ENCODE results near the gene DYNLT4. TPM values are rescaled to one million over a fixed set of nuclear protein-coding genes. Genes with fewer than 3 reads are reported as not detected.

The DYNLT4 gene
- total and polyA plus RNA-seq, 2 donors (not counting 3 experiments of a cell fraction or from before 2014, with no cell fraction given): 0.46 to 0.62 TPM

DNA sequence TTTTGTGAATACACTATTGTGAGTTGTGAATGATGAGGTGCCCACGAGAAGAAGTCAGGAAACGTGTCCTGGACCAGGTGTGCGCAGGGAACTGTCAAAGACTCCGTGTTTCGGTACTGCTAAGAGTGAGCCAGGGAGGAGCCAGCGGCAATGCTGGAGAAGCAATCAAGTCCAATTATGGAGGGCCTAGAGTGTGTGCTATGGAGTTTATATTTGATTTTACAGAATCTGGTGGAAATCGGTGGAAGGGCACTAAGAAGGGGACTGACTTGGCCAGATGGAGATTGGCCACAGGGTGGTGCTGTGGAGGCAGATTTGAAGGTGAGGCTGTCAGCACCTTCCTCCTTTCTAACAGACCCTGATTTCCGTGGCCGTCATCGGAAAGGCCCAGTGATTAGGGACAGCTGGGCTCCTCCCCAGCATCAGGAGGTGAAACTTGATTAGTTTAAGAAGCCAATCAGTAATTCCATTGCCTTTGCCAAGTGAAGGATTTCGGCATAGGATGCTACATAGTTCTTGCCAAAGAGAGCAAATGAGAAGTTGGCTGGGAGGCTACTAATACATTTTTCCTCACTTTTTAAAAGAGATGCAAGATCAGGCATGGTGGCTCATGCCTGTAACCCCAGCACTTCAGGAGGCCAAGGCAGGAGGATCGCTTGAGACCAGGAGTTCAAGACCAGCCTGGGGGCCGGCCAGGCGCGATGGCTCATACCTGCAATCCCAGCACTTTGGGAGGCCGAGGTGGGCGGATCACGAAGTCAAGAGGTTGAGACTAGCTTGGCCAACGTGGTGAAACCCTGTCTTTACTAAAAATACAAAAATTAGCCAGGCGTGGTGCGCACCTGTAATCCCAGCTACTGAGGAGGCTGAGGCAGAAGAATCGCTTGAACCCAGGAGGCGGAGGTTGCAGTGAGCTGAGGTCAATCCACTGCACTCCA lies 28.9 kb upstream of the DYNLT4 start:
- peak overlapping the region; percentile 7 for H2AFZ ChIP-seq (ENCODE audit: low read depth, low read length)
- no peak overlapping the region for H3K4me2 ChIP-seq (ENCODE audit: insufficient read depth, low read length)
- no peaks in the 10 kb centered on the region for H3K9me3 ChIP-seq (replicated peaks; ENCODE audit: control insufficient read depth, insufficient read depth, low read length)
- no peak overlapping the region for H3K4me3 ChIP-seq (replicated peaks in 1 of 3; ENCODE audit: insufficient read depth in 1 of 3, low read depth in 1 of 3, low read length in 3 of 3)
- DNase-seq (ENCODE audit: low read depth, low spot score) (peak; percentile 88), FAIRE-seq (peak; percentile 96)
- no peak overlapping the region for H3K9ac ChIP-seq (replicated peaks; ENCODE audit: extremely low read depth, insufficient read depth, low read length)
- POLR2A ChIA-PET: interaction anchor here (0.9 kb wide), 1 partner anchor 175 kb away, joined by 3 read pairs; the partner anchor contains the start of gene HECTD3
- H3K27ac ChIP-seq (ENCODE audit: insufficient read depth, low read depth, low read length): no peak overlapping the region
- no peaks in the 10 kb centered on the region for H3K36me3 ChIP-seq (ENCODE audit: control insufficient read depth in 2 of 2, extremely low read depth in 1 of 2, insufficient read depth in 2 of 2, low read length in 2 of 2)
- no peaks in the 10 kb centered on the region for H3K79me2 ChIP-seq (ENCODE audit: control insufficient read depth, insufficient read depth, low read length)
- no peaks in the 10 kb centered on the region for H3K9me1 ChIP-seq (replicated peaks; ENCODE audit: control insufficient read depth, extremely low read depth, insufficient read depth, low read length)
- intact Hi-C loops (cut with micrococcal nuclease) (loop anchor here (1.0 to 10.0 kb wide), 5 partner anchors 43 to 659 kb away; partner anchors contain the start of genes EIF2B3, TESK2 and UROD), dilution Hi-C loops (cut with MboI; ENCODE audit: extremely low pct_ligation_motif_present, low sequenced_read_pairs) (no loop called here)
- BruUV-seq (replicated peaks): no TSS peak
- no peaks in the 10 kb centered on the region for H4K20me1 ChIP-seq (replicated peaks; ENCODE audit: control insufficient read depth, extremely low read depth, insufficient read depth, low read length)
- no peaks in the 10 kb centered on the region for H3K27me3 ChIP-seq (ENCODE audit: control insufficient read depth in 2 of 2, insufficient read depth in 2 of 2, low read length in 2 of 2)
- TF ChIP-seq JUN (IDR thresholded peaks at IDR 0.05; ENCODE audit: borderline replicate concordance, insufficient read depth, insufficient read length, low read depth): no peak
- TF ChIP-seq, protein P1, sequence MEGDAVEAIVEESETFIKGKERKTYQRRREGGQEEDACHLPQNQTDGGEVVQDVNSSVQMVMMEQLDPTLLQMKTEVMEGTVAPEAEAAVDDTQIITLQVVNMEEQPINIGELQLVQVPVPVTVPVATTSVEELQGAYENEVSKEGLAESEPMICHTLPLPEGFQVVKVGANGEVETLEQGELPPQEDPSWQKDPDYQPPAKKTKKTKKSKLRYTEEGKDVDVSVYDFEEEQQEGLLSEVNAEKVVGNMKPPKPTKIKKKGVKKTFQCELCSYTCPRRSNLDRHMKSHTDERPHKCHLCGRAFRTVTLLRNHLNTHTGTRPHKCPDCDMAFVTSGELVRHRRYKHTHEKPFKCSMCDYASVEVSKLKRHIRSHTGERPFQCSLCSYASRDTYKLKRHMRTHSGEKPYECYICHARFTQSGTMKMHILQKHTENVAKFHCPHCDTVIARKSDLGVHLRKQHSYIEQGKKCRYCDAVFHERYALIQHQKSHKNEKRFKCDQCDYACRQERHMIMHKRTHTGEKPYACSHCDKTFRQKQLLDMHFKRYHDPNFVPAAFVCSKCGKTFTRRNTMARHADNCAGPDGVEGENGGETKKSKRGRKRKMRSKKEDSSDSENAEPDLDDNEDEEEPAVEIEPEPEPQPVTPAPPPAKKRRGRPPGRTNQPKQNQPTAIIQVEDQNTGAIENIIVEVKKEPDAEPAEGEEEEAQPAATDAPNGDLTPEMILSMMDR (IDR thresholded peaks at IDR 0.05; ENCODE audit: extremely low read depth in 1 of 2, insufficient read depth in 1 of 2, low read depth in 1 of 2, low read length in 2 of 2): peak; percentile 85 to 93
- no peaks in the 10 kb centered on the region for H3K4me1 ChIP-seq (ENCODE audit: control insufficient read depth, extremely low read depth, insufficient read depth, low read length)
- CTCF ChIA-PET: interaction anchor here (0.6 to 4.1 kb wide), 27 partner anchors 12 to 656 kb away, joined by 3 to 60 read pairs (median 4); partner anchors contain the start of genes BTBD19, EIF2B3, HECTD3 and PLK3

DNA sequence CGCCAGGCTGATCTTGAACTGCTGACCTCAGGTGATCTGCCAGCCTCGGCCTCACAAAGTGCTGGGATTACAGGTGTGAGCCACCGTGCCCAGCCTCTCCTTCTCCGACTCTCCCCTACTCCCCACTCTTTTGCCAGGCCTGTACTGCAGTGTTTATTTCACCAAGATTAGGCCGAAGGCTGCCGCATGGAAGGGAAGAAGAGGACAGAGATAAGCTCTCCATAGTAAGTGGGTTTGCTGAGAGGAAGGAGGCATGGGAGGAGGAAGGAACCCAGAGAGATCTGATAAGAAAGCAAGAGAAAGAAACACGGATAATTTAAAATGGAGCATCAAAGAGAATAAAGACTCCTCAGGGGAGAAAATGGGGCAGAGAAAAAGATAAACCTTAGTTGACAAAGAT lies 27.2 kb upstream of the DYNLT4 start:
- no peak overlapping the region for H2AFZ ChIP-seq (ENCODE audit: low read depth, low read length)
- ChIA-PET POLR2A (no interaction called here), CTCF (interaction anchor here (0.8 to 4.1 kb wide), 4 partner anchors 36 to 180 kb away, joined by 3 to 60 read pairs (median 3); partner anchors contain the start of genes HECTD3 and UROD)
- dilution Hi-C loops (cut with MboI; ENCODE audit: extremely low pct_ligation_motif_present, low sequenced_read_pairs) (no loop called here), intact Hi-C loops (cut with micrococcal nuclease) (loop anchor here (2.0 to 10.0 kb wide), 2 partner anchors 152 to 660 kb away; partner anchors contain the start of genes EIF2B3 and TESK2)
- FAIRE-seq (no peak), DNase-seq (ENCODE audit: low read depth, low spot score) (no peak)
- H3K9me1 ChIP-seq (replicated peaks; ENCODE audit: control insufficient read depth, extremely low read depth, insufficient read depth, low read length): no peaks in the 10 kb centered on the region
- no peak overlapping the region for H3K27ac ChIP-seq (ENCODE audit: insufficient read depth, low read depth, low read length)
- no peaks in the 10 kb centered on the region for H3K27me3 ChIP-seq (ENCODE audit: control insufficient read depth in 2 of 2, insufficient read depth in 2 of 2, low read length in 2 of 2)
- H3K9me3 ChIP-seq (replicated peaks; ENCODE audit: control insufficient read depth, insufficient read depth, low read length): no peaks in the 10 kb centered on the region
- no peaks in the 10 kb centered on the region for H3K36me3 ChIP-seq (ENCODE audit: control insufficient read depth in 2 of 2, extremely low read depth in 1 of 2, insufficient read depth in 2 of 2, low read length in 2 of 2)
- H3K4me3 ChIP-seq (replicated peaks in 1 of 3; ENCODE audit: insufficient read depth in 1 of 3, low read depth in 1 of 3, low read length in 3 of 3): no peak overlapping the region
- TF ChIP-seq JUN (IDR thresholded peaks at IDR 0.05; ENCODE audit: borderline replicate concordance, insufficient read depth, insufficient read length, low read depth) (no peak), GATA2 (IDR thresholded peaks at IDR 0.05; ENCODE audit: insufficient read depth, insufficient read length, low read depth, low read length) (no peak), MYC (IDR thresholded peaks at IDR 0.05; ENCODE audit: low read depth, low read length) (no peak), EZH2 (IDR thresholded peaks at IDR 0.05; ENCODE audit: borderline replicate concordance, low read depth, low read length, severe bottlenecking) (no peak), FOS (IDR thresholded peaks at IDR 0.05; ENCODE audit: borderline replicate concordance, insufficient read depth, low read length) (no peak), POLR2AphosphoS5 (IDR thresholded peaks at IDR 0.05; ENCODE audit: insufficient read depth, low read depth, low read length) (no peak), POLR2A (IDR thresholded peaks at IDR 0.05; ENCODE audit: low read depth, low read length) (no peak)
- TF ChIP-seq, protein P1 (IDR thresholded peaks at IDR 0.05; ENCODE audit: extremely low read depth in 1 of 2, insufficient read depth in 1 of 2, low read depth in 1 of 2, low read length in 2 of 2): no peak
- TF ChIP-seq, protein P2, sequence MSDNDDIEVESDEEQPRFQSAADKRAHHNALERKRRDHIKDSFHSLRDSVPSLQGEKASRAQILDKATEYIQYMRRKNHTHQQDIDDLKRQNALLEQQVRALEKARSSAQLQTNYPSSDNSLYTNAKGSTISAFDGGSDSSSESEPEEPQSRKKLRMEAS (IDR thresholded peaks at IDR 0.05; ENCODE audit: insufficient read depth, insufficient read length): no peak
- no peak overlapping the region for H3K9ac ChIP-seq (replicated peaks; ENCODE audit: extremely low read depth, insufficient read depth, low read length)
- H3K4me1 ChIP-seq (ENCODE audit: control insufficient read depth, extremely low read depth, insufficient read depth, low read length): no peaks in the 10 kb centered on the region
- BruUV-seq (replicated peaks): no TSS peak
- no peak overlapping the region for H3K4me2 ChIP-seq (ENCODE audit: insufficient read depth, low read length)
- no peaks in the 10 kb centered on the region for H3K79me2 ChIP-seq (ENCODE audit: control insufficient read depth, insufficient read depth, low read length)
- H4K20me1 ChIP-seq (replicated peaks; ENCODE audit: control insufficient read depth, extremely low read depth, insufficient read depth, low read length): no peaks in the 10 kb centered on the region
